AG08396 (cell line): ENCODE measurements around the gene CCZ1B.
"Not testable (repeated sequence)": the region's sequence is repeated elsewhere in the genome, so short reads cannot be mapped to it uniquely, and the experiment has no call there.

Experiments
- DNase-seq: peaks from one replicate; pipeline ENCODE4 v3.0.0; 2012; ENCODE audit warnings: low spot score, mixed read lengths

Gene CCZ1B

DNA sequence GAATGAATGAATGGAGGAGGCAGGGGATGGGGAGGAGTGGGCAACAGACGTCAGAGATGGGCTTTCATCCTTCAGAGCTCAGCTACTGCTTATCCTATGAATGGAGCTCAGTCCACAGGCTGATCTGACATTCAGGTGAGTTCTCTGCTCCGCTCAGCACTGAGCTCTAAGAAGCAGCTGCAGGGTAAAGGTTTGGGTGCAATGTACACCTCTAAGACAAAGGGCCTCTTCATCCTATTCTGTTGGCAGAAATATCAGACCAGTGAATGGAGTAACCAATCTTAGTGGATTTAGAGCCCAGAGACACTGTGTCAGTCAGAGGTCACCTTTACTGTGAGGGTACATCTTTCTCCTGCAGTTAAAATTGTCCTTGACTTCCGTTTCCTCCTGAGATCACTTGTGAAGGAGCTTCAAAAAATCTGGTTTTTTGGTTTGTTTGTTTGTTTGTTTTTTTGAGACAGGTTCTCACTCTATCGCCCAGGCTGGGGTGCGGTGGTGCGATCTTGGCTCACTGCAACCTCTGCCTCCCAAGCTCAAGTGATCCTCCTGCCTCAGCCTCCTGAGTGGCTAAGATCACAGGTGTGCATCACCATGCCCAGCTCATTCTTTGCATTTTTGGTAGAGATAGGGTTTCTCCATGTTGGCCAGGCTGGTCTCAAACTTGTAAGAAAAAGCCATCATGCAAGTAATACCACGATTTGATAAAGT, 5.1 kb upstream of the CCZ1B start:
- no peak for DNase-seq

DNA sequence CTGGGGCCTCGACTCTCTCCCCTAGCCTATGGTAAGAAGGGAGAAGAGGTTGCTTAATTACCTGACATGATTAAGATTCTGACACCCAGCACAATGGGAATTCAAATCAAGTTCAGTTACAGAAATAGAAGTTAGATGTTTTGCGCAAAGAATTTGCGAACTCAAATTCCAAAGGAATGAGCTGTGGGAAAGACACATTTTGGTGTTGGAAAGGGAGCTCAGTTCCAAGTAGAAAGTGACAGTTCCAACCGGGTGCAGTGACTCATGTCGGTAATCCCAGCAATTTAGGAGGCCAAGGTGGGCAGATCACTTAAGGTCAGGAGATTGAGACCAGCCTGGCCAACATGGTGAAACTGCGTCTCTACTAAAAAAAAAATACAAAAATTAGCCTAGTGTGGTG, 4.0 kb upstream of the CCZ1B start:
- not testable (repeated sequence) for DNase-seq

DNA sequence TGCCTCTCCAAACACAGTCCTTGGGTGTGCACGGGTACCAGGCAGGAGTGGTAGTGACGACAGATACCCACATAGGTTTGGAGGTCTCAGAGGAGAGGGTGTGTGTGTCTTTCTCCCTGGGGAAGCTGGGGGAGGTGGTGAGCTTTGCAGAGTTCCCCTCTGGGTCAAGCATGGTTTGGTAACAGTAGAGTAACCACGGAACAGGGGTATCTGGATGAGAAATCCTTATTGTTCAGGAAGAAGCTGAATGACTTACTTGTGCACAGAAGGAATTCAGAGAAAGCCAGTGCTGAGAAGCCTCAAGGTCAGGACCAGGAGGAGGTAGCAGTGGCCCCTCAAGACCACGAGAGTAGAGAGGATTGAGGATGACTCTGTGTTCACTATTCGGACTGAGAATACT, 3.5 kb upstream of the CCZ1B start:
- DNase-seq, result not testable (repeated sequence)

DNA sequence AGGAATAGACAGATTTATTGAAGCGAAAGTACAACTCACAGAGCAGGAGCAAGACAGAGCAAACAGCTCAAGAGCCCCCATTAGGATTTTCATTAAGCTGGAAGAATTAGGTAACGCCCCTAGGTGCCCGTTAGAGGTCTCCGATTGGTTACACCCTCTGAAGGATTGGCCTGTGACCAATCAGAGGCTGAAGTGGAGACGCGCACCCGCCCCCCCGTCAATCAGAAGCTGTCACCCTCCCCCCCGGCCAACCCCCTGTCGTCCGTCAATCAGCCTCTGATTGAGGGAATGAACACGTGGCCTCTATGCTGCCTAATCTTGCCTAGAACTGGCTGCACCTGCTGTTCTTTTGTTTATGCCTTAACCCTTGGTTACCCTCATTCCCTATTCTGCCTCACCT, 1.1 kb upstream of the CCZ1B start:
- not testable (repeated sequence) for DNase-seq

DNA sequence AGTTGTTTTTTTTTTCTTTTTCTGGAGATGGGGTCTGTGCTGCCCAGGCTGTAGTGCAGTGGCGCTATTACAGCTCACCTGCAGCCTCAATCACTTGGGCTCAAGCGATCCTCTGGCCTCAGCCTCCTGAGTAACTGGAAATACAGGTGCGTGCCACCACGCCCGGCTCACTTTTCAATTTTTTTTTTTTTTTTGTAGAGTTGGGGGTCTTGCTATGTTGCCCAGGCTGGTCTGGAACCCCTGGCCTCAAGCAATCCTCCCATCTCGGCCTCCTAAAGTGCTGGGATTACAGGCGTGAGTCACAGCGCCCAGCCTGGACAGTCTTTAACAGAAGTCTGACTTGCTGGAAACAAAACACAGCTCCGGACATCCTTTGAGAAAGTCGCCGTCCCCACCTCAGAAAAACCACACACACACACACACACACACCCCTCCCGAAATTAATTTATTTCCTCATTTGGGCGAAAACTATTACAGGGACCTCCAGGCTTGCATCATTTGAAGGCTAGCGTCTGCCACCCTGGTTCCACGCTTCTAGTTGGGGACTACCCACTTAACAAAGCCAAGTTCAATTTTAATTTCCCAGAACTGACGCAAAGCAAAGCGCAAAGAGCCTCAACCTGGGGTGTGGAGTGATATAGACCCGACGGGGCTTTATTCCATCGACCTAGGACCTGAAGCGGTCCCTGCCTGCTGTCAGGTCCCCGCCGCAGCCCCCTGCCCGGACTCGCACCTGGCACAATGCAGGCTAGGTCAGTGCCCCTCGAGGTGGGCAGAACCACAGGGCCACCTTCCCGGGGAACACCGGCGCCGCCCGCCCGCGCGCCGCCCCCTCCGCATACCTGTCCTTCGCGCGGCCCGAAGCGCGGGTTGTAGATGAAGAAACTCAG, 594 bp downstream of the CCZ1B start:
- not testable (repeated sequence) for DNase-seq

DNA sequence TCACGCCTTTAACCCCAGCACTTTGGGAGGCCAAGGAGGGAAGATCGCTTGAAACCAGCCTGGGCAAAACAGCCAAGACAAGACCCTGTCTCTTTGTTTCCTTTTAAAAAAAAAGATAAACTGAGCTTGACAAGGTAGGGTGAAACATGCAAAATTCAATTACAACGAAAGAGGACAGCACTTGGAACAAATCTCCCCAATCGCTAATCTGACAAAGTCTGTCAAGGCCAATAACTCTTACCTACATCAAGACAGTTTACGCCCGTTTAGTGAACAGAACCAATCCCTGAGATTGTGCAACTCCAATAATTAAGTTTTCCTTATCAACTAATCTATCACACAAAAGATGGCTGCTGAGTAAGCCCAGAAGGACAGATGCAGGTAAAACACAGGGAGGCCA, 4.5 kb downstream of the CCZ1B start:
- not testable (repeated sequence) for DNase-seq

DNA sequence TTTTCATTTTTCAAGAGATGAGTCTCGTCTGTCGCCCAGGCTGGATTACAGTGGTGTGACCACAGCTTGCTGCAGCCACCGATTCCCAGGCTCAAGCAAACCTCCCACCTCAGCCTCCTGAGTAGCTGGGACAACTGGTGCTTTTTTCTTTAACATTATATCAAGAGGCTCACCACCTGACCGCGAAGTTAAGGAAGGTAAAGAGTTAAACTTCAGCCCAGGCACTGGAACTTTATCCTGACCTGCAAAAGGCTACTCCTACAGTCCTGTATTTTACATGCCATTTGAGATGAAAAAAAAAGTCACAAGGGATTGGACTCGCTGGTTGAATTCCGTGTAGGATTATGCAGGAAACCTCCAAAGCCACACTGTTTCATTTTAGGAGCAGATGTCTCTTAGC, 10.6 kb downstream of the CCZ1B start:
- not testable (repeated sequence) for DNase-seq

DNA sequence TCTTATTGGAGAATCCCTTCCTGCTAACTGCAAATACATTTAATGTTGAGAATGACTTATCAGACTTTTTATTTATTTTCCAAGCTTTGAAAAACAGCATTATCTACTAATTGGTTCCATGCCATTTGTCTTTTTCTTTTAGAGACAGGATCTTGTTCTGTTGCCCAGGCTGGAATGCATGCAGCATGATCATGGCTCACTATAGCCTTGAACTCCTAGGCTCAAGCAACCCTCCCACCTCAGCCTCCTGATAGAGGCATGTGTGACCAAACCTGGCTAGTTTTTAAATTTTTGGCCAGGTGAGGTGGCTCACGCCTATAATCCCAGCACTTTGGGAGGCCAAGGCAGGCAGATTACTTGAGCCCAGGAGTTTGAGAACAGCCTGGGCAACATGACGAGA, 13.1 kb downstream of the CCZ1B start:
- not testable (repeated sequence) for DNase-seq

DNA sequence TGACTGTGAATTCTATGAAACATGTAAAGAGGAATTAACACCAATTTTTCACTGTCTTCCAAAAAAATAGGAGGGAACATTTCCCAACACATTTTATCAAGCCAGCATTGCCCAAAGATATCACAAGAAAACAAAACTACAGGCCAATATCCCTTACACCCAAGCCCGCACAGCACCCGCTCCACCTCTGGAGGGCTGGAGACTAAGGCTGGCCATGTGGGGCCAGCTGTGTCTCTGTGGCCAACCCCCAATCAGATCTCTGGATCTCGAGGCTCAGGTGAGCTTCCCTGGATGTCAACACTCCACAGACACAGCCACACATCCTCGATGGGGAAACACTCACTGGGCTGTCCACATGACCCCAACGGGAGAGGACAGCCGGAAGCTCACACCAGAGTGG, 18.1 kb downstream of the CCZ1B start:
- DNase-seq, result not testable (repeated sequence)

DNA sequence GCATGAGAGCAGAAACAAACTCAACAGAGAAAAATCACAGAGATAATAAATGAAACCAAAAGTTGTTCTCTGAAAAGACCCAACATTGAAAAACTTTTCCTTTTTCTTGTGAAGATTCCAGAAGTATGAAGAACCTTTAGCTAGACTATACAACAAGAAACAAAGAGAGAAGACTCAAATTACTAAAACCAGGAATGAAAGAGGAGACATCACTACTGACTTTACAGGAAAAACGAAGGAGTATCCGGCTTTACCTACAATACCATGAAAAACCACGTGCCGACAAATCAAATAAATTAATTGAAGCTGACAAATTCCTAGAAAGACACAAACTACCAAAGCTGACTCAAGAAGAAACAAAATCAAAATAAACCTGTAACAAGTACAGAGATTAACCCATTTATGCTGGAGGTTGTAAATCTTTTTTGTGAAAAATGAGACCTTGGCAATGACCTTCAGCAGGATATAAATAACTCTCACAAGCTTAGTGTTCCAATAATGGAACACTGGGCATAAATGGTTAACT, 18.6 kb downstream of the CCZ1B start:
- not testable (repeated sequence) for DNase-seq

DNA sequence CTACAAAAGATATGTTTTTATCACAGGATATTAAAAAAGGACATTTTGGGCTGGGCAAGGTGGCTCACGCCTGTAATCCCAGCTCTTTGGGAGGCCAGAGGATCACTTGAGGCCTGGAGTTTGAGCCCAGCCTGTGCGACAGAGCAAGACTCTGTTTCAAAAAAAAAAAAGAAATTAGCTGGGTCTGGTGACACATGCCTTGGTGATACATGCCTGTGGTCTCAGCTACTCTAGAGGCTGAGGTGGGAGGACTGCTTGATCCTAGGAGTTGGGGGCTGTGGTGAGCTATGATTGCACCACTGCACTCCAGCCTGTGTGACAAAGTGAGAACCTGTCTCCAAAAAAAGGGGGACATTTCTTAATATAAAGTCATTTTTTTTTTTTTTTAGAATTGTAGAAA, 25.7 kb downstream of the CCZ1B start:
- DNase-seq, result not testable (repeated sequence)

DNA sequence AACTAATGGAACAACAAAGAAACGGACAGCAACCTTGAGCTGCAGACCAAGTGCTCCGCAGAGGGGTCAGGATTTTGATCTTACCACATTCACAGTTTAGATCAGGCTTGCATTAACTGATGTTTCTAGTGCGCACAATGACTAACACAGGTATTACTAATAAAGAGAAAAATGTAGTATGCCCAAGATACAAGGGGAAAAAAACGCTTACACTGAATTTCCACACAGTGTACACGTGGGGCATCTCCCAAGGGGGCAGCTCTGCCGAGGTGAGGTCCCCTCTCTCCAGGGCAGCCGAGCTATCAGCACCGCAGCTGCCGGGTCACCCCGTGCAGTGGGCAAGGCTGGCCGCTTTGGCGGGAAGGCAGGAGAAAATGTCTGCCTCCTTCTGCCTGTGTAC, 26.2 kb downstream of the CCZ1B start:
- not testable (repeated sequence) for DNase-seq

DNA sequence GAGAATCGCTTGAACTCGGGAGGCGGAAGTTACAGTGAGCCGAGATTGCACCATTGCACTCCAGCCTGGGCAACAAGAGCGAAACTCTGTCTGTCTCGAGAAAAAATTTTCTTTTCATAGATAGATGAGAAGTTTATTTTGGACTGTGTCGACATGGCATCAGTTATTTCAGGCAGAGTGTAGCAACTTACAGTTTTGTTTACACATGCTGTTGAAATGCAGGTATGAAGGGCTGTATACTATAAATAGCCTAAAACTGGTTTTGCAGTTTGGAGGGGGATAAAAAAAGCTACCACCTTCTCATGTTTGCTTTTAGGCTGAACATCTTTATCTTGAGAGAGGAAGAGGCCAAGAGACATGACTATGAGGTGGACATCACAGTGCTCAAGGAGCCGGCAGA, 28.0 kb downstream of the CCZ1B start:
- DNase-seq, result not testable (repeated sequence)

DNA sequence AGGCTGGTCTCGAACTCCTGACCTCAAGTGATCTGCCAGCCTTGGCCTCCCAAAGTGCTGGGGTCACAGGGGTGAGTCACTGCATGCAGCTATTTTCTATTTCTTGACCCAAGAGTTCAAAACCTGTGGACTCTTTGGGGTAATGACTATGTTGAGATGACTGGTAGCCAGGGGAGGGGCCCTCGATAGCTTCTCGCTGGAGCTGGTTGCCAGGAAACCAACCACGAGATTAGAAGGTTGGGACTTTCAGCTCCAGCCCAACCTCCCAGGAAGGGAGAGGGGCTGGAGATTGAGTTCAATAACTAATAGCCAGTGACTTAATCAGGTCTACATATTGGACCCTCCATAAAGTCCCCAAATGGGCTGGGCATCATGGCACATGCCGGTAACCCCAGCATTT, 28.9 kb downstream of the CCZ1B start:
- DNase-seq, result not testable (repeated sequence)

DNA sequence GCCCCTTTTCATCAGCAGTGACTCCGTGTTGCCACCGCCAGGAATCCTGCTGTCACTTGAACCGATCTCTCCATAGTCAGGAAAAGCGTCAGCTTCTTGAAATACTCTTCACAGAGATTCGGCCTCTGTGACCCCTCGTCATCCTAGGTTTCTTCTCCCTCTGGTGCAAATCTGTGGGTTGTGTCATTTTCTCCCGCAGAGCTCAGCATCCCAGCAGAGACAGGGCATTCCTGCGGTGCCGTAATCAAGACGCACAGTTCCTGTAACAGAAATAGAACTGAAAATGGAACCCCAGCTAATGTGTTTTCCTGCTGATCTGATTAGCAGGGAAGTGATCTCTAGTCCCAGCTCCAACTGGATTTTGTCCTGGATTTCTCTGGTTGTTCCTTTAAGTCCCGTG, 31.8 kb downstream of the CCZ1B start:
- not testable (repeated sequence) for DNase-seq

DNA sequence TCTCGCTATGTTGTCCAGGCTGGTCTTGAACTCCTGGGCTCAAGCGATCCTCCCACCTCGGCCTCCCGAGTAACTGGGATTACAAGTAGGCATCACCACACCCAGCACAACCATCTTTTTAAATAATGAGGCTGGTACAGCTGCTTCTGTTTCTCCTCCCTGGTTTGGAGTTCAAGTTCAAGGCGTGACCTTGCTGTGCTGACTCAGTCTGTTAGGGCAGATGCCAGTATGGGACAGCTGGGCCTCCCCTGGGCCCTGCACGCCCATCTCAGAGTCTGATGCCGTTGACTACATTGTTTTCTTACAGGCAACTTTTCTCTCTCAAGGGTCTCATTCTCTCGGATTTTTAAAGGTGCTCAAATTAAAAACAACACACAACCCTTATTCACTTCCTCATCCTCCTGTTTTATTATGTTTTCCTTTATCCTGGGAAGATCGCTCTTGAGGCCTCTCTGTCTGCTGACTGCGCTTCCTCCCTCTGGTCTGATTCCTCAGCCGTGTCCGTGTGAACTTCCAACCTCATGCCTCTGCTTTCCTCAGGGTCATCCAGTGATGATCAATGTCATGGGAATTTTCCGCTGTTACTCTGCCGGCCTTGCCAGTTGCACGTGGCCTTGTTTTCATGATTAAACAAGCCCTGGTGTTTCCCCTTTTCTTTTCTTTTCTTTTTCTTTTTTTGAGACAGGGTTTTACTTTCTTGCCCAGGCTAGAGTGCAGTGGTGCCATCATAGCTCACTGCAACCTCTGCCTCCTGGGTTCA, 33.8 kb downstream of the CCZ1B start:
- not testable (repeated sequence) for DNase-seq

DNA sequence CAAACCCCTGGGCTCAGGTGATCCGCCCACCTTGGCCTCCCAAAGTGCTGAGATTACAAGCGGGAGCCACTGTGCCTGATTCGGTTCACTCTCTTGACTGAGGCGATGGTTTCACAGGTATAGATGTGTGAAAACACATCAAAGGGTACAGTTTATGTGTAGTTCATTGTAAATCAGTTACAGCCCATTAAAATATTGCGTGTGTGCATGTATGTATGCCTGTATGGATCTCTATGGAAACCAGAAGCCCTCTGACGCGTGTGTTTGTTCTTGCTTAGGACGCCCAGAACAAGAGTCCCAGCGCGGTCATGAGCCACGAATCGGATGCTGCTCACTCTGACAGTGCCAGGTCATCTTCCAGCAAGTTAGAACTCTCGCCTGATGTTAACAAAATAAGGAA, 36.7 kb downstream of the CCZ1B start:
- DNase-seq, result not testable (repeated sequence)

DNA sequence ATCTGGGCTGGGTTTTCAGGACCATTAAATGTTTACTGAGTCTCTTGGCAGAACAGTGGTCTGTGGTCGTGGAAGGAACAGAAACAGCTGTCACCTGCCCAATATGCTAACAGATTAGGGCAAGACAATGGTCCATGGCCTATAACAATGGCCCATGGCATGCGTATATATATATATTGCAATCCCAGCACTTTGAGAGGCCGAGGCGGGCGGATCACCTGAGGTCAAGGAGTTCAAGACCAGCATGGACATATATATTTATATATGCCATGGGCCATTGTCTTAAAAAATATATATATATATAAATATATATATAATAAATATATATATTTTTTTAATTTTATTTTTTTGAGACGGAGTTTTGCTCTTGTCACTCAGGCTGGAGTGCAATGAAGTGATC, 44.5 kb downstream of the CCZ1B start:
- not testable (repeated sequence) for DNase-seq

DNA sequence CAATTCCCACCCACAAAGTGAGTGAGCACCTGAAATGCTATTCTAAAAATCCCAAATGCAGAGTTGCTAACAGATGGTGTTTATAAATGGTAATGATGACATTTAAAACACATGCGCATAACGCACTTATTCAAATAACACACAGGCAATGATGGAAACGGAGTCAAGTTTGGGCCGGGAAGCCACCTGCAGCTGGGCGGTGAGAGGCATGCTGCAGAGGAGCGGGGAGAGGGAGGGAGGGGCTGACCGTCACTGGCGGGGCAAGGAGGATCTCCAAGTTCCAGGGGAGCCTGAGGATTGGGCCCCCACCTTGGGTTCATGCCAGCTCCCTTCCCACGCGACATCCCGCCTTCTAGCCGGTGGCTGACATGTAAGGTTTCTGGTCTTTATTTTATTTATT, 64.9 kb downstream of the CCZ1B start:
- DNase-seq, result not testable (repeated sequence)

DNA sequence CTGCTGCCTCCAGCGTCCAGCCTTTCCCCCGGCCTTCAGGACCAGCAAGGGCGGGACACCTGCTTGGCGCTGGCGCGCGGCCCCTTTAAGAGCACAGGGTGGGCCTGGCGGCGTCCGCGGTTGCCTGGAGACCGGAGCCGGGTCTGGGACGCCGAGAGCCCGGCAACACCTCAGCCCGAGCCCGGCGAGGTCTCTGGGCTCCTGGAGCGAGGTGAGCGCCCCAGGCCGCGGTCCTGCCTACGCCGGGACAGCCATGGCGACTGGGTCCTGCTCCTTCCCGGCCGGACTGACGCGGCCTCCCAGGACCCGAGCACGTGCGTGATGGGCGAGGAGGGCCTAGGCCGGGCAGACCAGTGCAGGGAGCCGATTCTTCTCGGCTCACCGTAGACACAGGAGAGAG, 72.1 kb downstream of the CCZ1B start, which contains the start of gene RSPH10B2:
RSPH10B2 (plus strand) TSS at position 140 of the 400 bp plus-strand sequence. CDS start 3,575 bp downstream, outside the sequence.
- not testable (repeated sequence) for DNase-seq

DNA sequence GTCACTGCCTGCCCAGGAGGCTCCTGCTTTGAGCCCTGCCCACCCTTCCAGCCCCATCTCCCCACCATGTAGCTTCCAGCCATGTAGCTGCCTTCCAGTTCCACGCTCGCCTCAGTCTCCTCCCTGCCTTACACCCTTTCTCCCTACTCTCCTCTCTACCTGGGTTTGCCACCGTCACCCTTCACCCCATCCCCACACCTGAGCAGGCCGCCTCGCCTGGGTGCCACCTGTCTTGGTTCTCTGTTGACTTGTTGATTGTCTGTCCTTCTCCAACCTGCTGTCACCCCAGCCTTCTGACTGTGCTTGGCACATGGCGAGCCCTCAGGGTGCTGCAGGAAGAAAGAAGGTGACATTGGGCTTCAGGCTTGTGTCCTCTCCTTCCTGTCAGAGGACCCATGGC, 75.9 kb downstream of the CCZ1B start:
- DNase-seq, result not testable (repeated sequence)

DNA sequence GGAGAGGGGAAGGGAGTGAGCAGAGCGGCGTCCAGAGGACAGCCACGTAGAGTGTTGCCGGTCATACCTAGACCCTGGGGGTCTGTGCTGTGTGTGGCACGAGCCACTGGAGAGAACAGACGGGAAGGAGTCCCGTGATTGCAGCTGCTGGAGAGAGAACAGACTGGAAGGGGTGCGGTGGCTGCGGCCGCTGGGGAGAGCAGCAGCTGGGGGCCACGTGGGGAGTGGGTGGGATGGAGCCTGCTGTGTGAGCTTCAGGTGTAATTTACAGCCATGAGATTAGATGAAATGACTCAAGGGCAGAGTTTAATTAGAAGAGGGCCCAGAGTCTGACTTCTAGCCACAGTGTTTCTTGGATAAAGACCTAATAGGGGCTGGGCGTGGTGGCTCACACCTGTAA, 76.7 kb downstream of the CCZ1B start:
- not testable (repeated sequence) for DNase-seq
